A549 (cell line): ENCODE measurements around the gene TMEM129. TPM values are rescaled to one million over a fixed set of nuclear protein-coding genes. Genes with fewer than 3 reads are reported as not detected.
A peak's percentile ranks its signal among the peaks of the same experiment; 100 is the strongest.

ENCODE experiments used
- ATAC-seq, 2 experiments: fragments of 200-7000 bp in 1 of 2; fragments of >200 bp in 1 of 2; cut with Nextera tagmentation in 1 of 2; cut with Tn5 transposase in 1 of 2; 3 replicates each; pipeline versions ENCODE4 v1.8.0 to v1.9.1; 2018 to 2020; ENCODE audit warnings: mild to moderate bottlenecking in 1 of 2, moderate library complexity in 1 of 2
- CTCF ChIA-PET: fragments of 300-600 bp; sonication (Branson Sonifier 250); formaldehyde crosslinking; extraction: SDS; loops from one replicate; lab custom pipeline; 2021; ENCODE audit warnings: antibody characterized with exemption, inconsistent platforms; lab: Yijun Ruan, JAX
- POLR2A ChIA-PET: fragments of 350-600 bp; formaldehyde crosslinking; extraction: SDS; loops from one replicate; lab custom pipeline; 2021; ENCODE audit warnings: antibody characterized with exemption, inconsistent platforms; lab: Yijun Ruan, JAX
- DNase-seq, 2 experiments: peaks; one replicate each; pipeline versions ENCODE4 v3.0.0 to v3.0.0-alpha.2; 2011 to 2016; ENCODE audit warnings: low read depth in 1 of 2, low spot score in 1 of 2
- FAIRE-seq: peaks from 2 replicates; lab custom pipeline; 2011; peaks lifted over from hg19 to GRCh38; lab: Jason Lieb, UNC
- H3K27ac ChIP-seq, 2 experiments: fragments of >200 bp; sonication (Bioruptor Twin); formaldehyde crosslinking; 3 replicates each; pipeline ENCODE4 v1.5.1; 2016 to 2017
- H3K4me1 ChIP-seq: fragments of >200 bp; sonication (Bioruptor Twin); formaldehyde crosslinking; 3 replicates; pipeline ENCODE4 v1.6.1; 2016
- H3K4me2 ChIP-seq: fragments of >200 bp; sonication (Bioruptor Twin); formaldehyde crosslinking; 3 replicates; pipeline ENCODE4 v1.6.1; 2016
- H3K4me3 ChIP-seq: fragments of >200 bp; sonication (Bioruptor Twin); formaldehyde crosslinking; 3 replicates; pipeline ENCODE4 v1.5.1; 2016
- H3K9me3 ChIP-seq: fragments of >200 bp; sonication (Bioruptor Twin); formaldehyde crosslinking; 3 replicates; pipeline ENCODE4 v1.6.1; 2016
- BHLHE40 ChIP-seq: IDR thresholded peaks from 2 replicates; pipeline ENCODE4 v1.6.1; 2012; ENCODE audit warnings: low read depth, low read length, inconsistent platforms
- CBX8 ChIP-seq: fragments of 200-600 bp; sonication (generic); IDR thresholded peaks from 2 replicates; pipeline ENCODE4 v1.6.1; 2016
- EHMT2 ChIP-seq: fragments of 200-600 bp; sonication (generic); IDR thresholded peaks from 2 replicates; pipeline ENCODE4 v1.6.1; 2016; ENCODE audit warnings: antibody characterized with exemption, low read depth, mild to moderate bottlenecking, moderate library complexity
- FOSB ChIP-seq: fragments of 250-450 bp; sonication (Bioruptor Pico); IDR thresholded peaks from 2 replicates; pipeline ENCODE4 v1.5.0; 2020; ENCODE audit warnings: mild to moderate bottlenecking, moderate library complexity
- FOSL2 ChIP-seq, 2 experiments: fragments of 450-650 bp in 1 of 2; fragments of >200 bp in 1 of 2; sonication (Bioruptor Twin) in 1 of 2; formaldehyde crosslinking; IDR thresholded peaks; 2 replicates each; pipeline versions ENCODE4 v1.5.0 to v1.6.1; 2016 to 2020; ENCODE audit warnings: mild to moderate bottlenecking in 1 of 2, moderate library complexity in 1 of 2
- HDAC2 ChIP-seq: fragments of 200-600 bp; sonication (generic); IDR thresholded peaks from 2 replicates; pipeline ENCODE4 v1.6.1; 2016
- HEYL ChIP-seq: fragments of 250-450 bp; sonication (Bioruptor Pico); IDR thresholded peaks from 2 replicates; pipeline ENCODE4 v1.8.0; 2021; ENCODE audit warnings: mild to moderate bottlenecking, moderate library complexity
- HOXB5 ChIP-seq: fragments of 250-450 bp; sonication (Bioruptor Pico); IDR thresholded peaks from 2 replicates; pipeline ENCODE4 v1.5.0; 2020; ENCODE audit warnings: mild to moderate bottlenecking, moderate library complexity
- JUN ChIP-seq, 2 experiments: fragments of >200 bp; sonication (Bioruptor Twin); formaldehyde crosslinking; IDR thresholded peaks; 2 replicates in 1 of 2; 3 replicates in 1 of 2; pipeline ENCODE4 v1.6.1; 2016 to 2017
- KDM5A ChIP-seq: fragments of 200-600 bp; sonication (generic); IDR thresholded peaks from 2 replicates; pipeline ENCODE4 v1.6.1; 2016; ENCODE audit warnings: antibody characterized with exemption, mild to moderate bottlenecking
- MAFK ChIP-seq: fragments of 450-650 bp; IDR thresholded peaks from 2 replicates; pipeline ENCODE4 v1.6.1; 2014; ENCODE audit not compliant: partially characterized antibody
- NFE2L2 ChIP-seq: fragments of 150-350 bp; conservative IDR thresholded peaks from 2 replicates; pipeline ENCODE4 v1.6.1; 2014; ENCODE audit warnings: low read length
- POLR2A ChIP-seq: IDR thresholded peaks from 2 replicates; pipeline ENCODE4 v1.6.1; 2012; ENCODE audit warnings: mild to moderate bottlenecking, low read length
- TP53 ChIP-seq: fragments of 250-450 bp; sonication (Bioruptor Pico); IDR thresholded peaks from 2 replicates; pipeline ENCODE4 v1.5.0; 2021; ENCODE audit warnings: mild to moderate bottlenecking, moderate library complexity
- ZFP36 ChIP-seq: fragments of 450-650 bp; IDR thresholded peaks from 2 replicates; pipeline ENCODE4 v1.6.1; 2014; ENCODE audit warnings: borderline replicate concordance; ENCODE audit not compliant: partially characterized antibody
- whole genome bisulfite sequencing: methylation state at CpG from one replicate; pipeline ENCODE4 v1.1.6; 2017; ENCODE audit errors: missing lambda C conversion rate; 5-methylcytosine and 5-hydroxymethylcytosine counted together
- polyA plus RNA-seq, 4 experiments: library from polyadenylated mRNA; depleted of rRNA in 3 of 4; stranded (reverse); fragments of >200 nt; fragmentation: RNase III in 1 of 4; extraction: RNeasy Plus Mini Kit Qiagen cat#74134 plus additional on column Dnase treatment in 1 of 4; gene quantifications; 2 replicates in 3 of 4; 3 replicates in 1 of 4; pipeline ENCODE4 v1.2.3, GENCODE V29; 2011 to 2017
- TF ChIP-seq, protein P1 (sequence below): fragments of 250-450 bp; sonication (Bioruptor Pico); IDR thresholded peaks from 2 replicates; pipeline ENCODE4 v1.5.0; 2020; ENCODE audit warnings: low read depth, mild to moderate bottlenecking, moderate library complexity
- TF ChIP-seq, protein P2 (sequence below): fragments of >200 bp; sonication (Bioruptor Twin); formaldehyde crosslinking; IDR thresholded peaks from 2 replicates; pipeline ENCODE4 v1.6.1; 2016
- TF ChIP-seq, protein P3 (sequence below): fragments of 450-650 bp; IDR thresholded peaks from 2 replicates; pipeline ENCODE4 v1.6.1; 2014; ENCODE audit warnings: antibody characterized with exemption
- TF ChIP-seq, protein P4 (sequence below): IDR thresholded peaks from 2 replicates; pipeline ENCODE4 v1.6.1; 2012
- TF ChIP-seq, protein P5 (sequence below): fragments of >200 bp; sonication (Bioruptor Twin); formaldehyde crosslinking; IDR thresholded peaks from 3 replicates; pipeline ENCODE4 v1.6.1; 2016
- TF ChIP-seq, protein P6 (sequence below): fragments of >200 bp; sonication (Bioruptor Twin); formaldehyde crosslinking; IDR thresholded peaks from 3 replicates; pipeline ENCODE4 v1.5.1; 2016

Gene TMEM129
- polyA plus RNA-seq, 2 of the 4 experiments (the other 2 are of a cell fraction) = 12.7 to 20.4 TPM

DNA sequence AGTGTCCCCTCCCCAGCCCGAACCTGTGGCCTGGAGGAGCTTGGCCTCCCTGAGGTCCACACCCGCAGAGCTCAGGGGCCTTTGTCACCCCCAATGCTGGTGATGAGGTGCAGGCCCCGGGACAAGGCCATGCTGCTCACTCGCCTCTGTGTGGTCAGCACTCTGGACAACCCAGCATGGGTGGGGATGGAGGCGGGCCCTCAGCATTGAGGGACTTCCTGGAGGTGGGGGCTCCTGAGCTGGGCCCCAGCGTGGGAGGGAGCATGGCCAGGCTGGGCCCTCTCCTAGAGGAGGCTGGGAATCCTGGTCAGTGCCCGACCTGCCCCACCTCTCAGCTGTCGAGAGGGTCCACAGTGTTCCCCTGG is 30.8 kb upstream of the TMEM129 start:
- no CpG with 5 or more reads among the region's 8 CpGs for WGBS
- peaks cover 12% of the 10 kb centered on the region for H3K4me1 ChIP-seq
- POLR2A ChIA-PET = no interaction called here
- H3K4me3 ChIP-seq = no peak overlapping the region
- TF ChIP-seq BHLHE40 = no peak
- TF ChIP-seq HEYL = no peak
- TF ChIP-seq JUN (IDR thresholded peaks at IDR 0.05) = no peak
- TF ChIP-seq, protein P1, sequence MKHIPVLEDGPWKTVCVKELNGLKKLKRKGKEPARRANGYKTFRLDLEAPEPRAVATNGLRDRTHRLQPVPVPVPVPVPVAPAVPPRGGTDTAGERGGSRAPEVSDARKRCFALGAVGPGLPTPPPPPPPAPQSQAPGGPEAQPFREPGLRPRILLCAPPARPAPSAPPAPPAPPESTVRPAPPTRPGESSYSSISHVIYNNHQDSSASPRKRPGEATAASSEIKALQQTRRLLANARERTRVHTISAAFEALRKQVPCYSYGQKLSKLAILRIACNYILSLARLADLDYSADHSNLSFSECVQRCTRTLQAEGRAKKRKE (CRISPR knock-in tag) = no peak
- no peak for TF ChIP-seq ZFP36
- TF ChIP-seq, protein P2, sequence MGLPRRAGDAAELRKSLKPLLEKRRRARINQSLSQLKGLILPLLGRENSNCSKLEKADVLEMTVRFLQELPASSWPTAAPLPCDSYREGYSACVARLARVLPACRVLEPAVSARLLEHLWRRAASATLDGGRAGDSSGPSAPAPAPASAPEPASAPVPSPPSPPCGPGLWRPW = no peak
- CTCF ChIA-PET = interaction anchor here (0.9 to 13.8 kb wide), 4 partner anchors 16 to 148 kb away, joined by 3 to 227 read pairs (median 4); no protein-coding TSS in a partner anchor
- H3K27ac ChIP-seq = peak overlapping the region in 1 of 2 experiments; percentile 64; a peak in 2 of 6 replicates
- peak in 1 of 2 experiments; percentile 6; a peak in 2 of 6 replicates for ATAC-seq
- H3K4me2 ChIP-seq = no peak overlapping the region
- H3K9me3 ChIP-seq = no peaks in the 10 kb centered on the region
- DNase-seq = no peak
- FAIRE-seq = no peak

DNA sequence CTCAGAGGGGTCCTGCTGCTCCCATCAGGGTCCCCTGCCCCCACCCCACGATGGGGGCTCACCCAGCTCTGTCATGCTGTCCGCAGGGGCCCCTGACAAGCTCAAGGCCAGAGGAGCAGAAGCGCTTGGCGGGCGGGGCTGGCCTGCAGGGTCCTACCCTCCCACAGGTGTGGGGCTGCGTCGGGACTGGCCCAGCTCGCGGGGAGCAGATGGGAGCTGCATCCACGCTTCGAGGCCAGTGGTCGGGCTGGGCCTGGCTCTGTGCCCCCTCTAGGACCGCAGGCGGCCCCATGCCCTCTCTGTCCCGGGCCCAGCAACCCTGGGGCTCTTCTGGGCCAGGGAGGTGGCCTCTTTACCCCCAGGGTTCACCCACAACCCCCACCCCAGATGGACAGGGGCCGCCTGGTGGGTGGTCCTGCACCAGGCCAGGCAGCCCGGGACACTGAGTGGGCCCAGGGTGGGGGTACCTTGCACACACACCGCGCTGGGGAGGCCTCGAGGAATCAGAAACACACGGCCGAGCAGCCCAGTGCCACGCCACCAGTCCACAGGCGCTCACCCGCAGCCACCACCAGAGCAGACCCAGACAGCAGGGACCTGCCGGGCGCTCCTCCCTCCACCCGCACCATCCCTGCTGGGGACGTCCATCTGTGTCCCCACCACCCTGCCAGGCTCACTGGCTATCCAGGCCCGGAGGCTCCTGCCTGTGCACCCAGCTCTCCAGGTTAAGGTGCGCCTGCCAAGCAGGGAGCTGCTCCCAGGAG is 30.2 kb upstream of the TMEM129 start:
- TF ChIP-seq NFE2L2 (no peak), EHMT2 (no peak), HOXB5 (CRISPR knock-in tag) (no peak), POLR2A (no peak), FOSL2 (IDR thresholded peaks at IDR 0.05) (no peak), FOSL2 (CRISPR knock-in tag; IDR thresholded peaks at IDR 0.05) (no peak), MAFK (no peak), KDM5A (no peak), CBX8 (no peak), HDAC2 (no peak), FOSB (no peak), HEYL (no peak), TP53 (CRISPR knock-in tag) (no peak)
- TF ChIP-seq, protein P3, sequence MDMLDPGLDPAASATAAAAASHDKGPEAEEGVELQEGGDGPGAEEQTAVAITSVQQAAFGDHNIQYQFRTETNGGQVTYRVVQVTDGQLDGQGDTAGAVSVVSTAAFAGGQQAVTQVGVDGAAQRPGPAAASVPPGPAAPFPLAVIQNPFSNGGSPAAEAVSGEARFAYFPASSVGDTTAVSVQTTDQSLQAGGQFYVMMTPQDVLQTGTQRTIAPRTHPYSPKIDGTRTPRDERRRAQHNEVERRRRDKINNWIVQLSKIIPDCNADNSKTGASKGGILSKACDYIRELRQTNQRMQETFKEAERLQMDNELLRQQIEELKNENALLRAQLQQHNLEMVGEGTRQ = no peak
- TF ChIP-seq, protein P4, sequence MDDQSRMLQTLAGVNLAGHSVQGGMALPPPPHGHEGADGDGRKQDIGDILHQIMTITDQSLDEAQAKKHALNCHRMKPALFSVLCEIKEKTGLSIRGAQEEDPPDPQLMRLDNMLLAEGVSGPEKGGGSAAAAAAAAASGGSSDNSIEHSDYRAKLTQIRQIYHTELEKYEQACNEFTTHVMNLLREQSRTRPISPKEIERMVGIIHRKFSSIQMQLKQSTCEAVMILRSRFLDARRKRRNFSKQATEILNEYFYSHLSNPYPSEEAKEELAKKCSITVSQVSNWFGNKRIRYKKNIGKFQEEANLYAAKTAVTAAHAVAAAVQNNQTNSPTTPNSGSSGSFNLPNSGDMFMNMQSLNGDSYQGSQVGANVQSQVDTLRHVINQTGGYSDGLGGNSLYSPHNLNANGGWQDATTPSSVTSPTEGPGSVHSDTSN = no peak
- TF ChIP-seq, protein P5, sequence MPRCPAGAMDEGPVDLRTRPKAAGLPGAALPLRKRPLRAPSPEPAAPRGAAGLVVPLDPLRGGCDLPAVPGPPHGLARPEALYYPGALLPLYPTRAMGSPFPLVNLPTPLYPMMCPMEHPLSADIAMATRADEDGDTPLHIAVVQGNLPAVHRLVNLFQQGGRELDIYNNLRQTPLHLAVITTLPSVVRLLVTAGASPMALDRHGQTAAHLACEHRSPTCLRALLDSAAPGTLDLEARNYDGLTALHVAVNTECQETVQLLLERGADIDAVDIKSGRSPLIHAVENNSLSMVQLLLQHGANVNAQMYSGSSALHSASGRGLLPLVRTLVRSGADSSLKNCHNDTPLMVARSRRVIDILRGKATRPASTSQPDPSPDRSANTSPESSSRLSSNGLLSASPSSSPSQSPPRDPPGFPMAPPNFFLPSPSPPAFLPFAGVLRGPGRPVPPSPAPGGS = no peak
- TF ChIP-seq, protein P2 = no peak
- TF ChIP-seq, protein P6, sequence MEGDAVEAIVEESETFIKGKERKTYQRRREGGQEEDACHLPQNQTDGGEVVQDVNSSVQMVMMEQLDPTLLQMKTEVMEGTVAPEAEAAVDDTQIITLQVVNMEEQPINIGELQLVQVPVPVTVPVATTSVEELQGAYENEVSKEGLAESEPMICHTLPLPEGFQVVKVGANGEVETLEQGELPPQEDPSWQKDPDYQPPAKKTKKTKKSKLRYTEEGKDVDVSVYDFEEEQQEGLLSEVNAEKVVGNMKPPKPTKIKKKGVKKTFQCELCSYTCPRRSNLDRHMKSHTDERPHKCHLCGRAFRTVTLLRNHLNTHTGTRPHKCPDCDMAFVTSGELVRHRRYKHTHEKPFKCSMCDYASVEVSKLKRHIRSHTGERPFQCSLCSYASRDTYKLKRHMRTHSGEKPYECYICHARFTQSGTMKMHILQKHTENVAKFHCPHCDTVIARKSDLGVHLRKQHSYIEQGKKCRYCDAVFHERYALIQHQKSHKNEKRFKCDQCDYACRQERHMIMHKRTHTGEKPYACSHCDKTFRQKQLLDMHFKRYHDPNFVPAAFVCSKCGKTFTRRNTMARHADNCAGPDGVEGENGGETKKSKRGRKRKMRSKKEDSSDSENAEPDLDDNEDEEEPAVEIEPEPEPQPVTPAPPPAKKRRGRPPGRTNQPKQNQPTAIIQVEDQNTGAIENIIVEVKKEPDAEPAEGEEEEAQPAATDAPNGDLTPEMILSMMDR = no peak
- no peaks in the 10 kb centered on the region for H3K9me3 ChIP-seq
- H3K4me2 ChIP-seq = no peak overlapping the region
- ChIA-PET POLR2A (no interaction called here), CTCF (interaction anchor here (0.9 to 13.8 kb wide), 3 partner anchors 61 to 149 kb away, joined by 3 to 227 read pairs (median 5); no protein-coding TSS in a partner anchor)
- H3K27ac ChIP-seq = peak overlapping the region in 1 of 2 experiments; percentile 64; a peak in 2 of 6 replicates
- WGBS = 75% methylated on average over 4 of the region's 31 CpGs
- H3K4me3 ChIP-seq = no peak overlapping the region
- FAIRE-seq (no peak), ATAC-seq (no peak), DNase-seq (no peak)
- peaks cover 12% of the 10 kb centered on the region for H3K4me1 ChIP-seq
